GM12801 (cell line): ENCODE measurements around the gene GABRP.

Experiments used
- TF ChIP-seq, protein P1 (sequence below): IDR thresholded peaks from one replicate; pipeline ENCODE4 v1.5.1; 2011; ENCODE audit warnings: control low read depth; ENCODE audit not compliant: insufficient read length; ENCODE audit errors: extremely low read depth

GABRP gene

GRCh38 chr5:170788626-170789304, 5.2 kb downstream of the GABRP start:
- TF ChIP-seq, protein P1, sequence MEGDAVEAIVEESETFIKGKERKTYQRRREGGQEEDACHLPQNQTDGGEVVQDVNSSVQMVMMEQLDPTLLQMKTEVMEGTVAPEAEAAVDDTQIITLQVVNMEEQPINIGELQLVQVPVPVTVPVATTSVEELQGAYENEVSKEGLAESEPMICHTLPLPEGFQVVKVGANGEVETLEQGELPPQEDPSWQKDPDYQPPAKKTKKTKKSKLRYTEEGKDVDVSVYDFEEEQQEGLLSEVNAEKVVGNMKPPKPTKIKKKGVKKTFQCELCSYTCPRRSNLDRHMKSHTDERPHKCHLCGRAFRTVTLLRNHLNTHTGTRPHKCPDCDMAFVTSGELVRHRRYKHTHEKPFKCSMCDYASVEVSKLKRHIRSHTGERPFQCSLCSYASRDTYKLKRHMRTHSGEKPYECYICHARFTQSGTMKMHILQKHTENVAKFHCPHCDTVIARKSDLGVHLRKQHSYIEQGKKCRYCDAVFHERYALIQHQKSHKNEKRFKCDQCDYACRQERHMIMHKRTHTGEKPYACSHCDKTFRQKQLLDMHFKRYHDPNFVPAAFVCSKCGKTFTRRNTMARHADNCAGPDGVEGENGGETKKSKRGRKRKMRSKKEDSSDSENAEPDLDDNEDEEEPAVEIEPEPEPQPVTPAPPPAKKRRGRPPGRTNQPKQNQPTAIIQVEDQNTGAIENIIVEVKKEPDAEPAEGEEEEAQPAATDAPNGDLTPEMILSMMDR, result no peak

DNA sequence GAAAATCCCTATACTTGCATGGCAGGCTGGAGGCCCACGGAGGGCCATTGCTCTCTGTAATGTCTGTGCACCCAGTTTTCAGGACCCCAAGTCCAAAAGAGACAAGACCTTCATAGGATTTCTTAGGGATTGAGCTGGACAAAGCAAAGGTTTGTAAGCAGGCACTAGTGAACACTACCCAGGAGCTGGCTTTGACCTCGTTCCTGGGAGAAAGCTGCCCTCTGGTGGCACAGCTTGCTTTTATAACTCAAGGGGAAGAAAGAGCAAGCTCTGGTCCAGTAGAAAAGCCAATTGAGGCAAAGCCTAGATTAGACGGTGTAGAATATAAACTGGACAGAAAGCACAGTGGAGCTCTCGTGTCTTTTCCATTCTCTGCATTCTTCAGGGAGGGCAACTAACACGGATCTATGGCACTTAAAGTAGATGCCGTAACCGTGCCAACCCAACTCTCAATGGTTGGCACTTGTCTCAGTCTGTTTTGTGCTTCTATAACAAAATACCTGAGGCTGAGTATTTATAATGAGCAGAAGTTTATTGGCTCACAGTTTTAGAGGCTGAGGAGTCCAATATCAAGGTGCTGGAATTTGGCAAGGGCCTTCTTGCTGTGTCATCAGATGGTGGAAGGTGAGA, 7.9 kb downstream of the GABRP start:
- TF ChIP-seq, protein P1, result no peak

DNA sequence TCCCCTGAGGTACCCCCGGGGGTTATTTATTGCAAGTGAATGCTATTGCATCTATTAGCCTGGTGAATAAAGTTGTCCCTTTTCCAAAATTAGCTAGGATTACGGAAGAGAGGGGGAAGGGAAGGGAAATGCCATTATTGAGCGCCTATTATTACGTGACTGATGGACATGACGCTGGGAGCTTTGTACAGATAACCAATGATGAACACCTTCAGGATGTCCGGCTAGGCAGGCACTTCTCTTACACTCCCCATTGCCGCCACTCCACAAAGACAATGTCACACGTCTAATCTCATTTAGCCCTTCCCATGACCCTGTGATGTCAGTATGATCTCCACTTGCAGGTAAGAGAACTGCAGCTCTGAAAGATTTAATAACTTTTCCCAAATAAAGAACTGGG, 9.4 kb downstream of the GABRP start:
- TF ChIP-seq, protein P1, result no peak

DNA sequence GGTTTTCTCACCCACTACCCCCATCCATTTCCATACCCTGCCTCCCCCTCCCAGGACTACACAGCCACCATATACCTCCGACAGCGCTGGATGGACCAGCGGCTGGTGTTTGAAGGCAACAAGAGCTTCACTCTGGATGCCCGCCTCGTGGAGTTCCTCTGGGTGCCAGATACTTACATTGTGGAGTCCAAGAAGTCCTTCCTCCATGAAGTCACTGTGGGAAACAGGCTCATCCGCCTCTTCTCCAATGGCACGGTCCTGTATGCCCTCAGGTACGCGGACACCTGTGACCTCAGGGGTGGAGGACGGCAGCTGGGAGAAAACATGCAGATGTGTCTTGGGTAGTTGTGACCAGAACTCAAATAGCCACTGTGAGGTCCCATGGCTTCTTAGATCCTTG, 11.6 kb downstream of the GABRP start:
- TF ChIP-seq, protein P1, result no peak

GRCh38 chr5:170805666-170806065, 22.1 kb downstream of the GABRP start:
- TF ChIP-seq, protein P1, result no peak

- TF ChIP-seq, protein P1, result no peak
These were observed 26.0 kb downstream of the GABRP start for GRCh38 chr5:170809551-170809950.

- TF ChIP-seq, protein P1, result no peak
These were observed 28.2 kb downstream of the GABRP start for GRCh38 chr5:170811719-170812118.
